GM23338 (cell line): ENCODE results near the gene POLE4. TPM values are rescaled to one million over a fixed set of nuclear protein-coding genes. Genes with fewer than 3 reads are reported as not detected.

Experiments
- ATAC-seq: fragments of 200-7000 bp; cut with Tn5 transposase; 3 replicates; pipeline ENCODE4 v1.9.1; 2020
- DNase-seq: peaks from one replicate; pipeline ENCODE4 v3.0.0-alpha.2; 2015; ENCODE audit warnings: low spot score
- H2AFZ ChIP-seq: fragments of 200-600 bp; sonication (generic); 2 replicates; pipeline ENCODE4 v1.8.0; 2016; ENCODE audit warnings: antibody characterized with exemption, mild to moderate bottlenecking, moderate library complexity
- H3F3A ChIP-seq: fragments of 200-600 bp; sonication (generic); replicated peaks from 2 replicates; pipeline ENCODE4 v1.8.0; 2017; ENCODE audit warnings: antibody characterized with exemption, mixed run types, low read depth
- H3K27ac ChIP-seq: fragments of 200-600 bp; sonication (generic); 2 replicates; pipeline ENCODE4 v1.6.1; 2016; ENCODE audit warnings: low read depth
- H3K27me3 ChIP-seq: fragments of 200-600 bp; sonication (generic); 2 replicates; pipeline ENCODE4 v1.8.0; 2016; ENCODE audit warnings: mild to moderate bottlenecking, mixed run types, moderate library complexity; ENCODE audit not compliant: insufficient read depth
- H3K36me3 ChIP-seq: fragments of 200-600 bp; sonication (generic); 2 replicates; pipeline ENCODE4 v1.8.0; 2016; ENCODE audit warnings: mild to moderate bottlenecking; ENCODE audit not compliant: insufficient read depth
- H3K4me1 ChIP-seq: fragments of 200-600 bp; sonication (generic); 2 replicates; pipeline ENCODE4 v1.8.0; 2016; ENCODE audit warnings: mild to moderate bottlenecking, moderate library complexity; ENCODE audit not compliant: insufficient read depth
- H3K4me2 ChIP-seq: fragments of 200-600 bp; sonication (generic); 2 replicates; pipeline ENCODE4 v1.7.1; 2017; ENCODE audit warnings: mixed run types
- H3K4me3 ChIP-seq: fragments of 200-600 bp; sonication (generic); 2 replicates; pipeline ENCODE4 v1.6.1; 2016; ENCODE audit warnings: mixed run types
- H3K79me2 ChIP-seq: fragments of 200-600 bp; sonication (generic); replicated peaks from 2 replicates; pipeline ENCODE4 v1.8.0; 2017; ENCODE audit warnings: mild to moderate bottlenecking; ENCODE audit not compliant: insufficient read depth
- H3K9me2 ChIP-seq: fragments of 200-600 bp; sonication (generic); 2 replicates; pipeline ENCODE4 v1.8.0; 2017; ENCODE audit not compliant: insufficient read depth
- H4K20me1 ChIP-seq: fragments of 200-600 bp; sonication (generic); replicated peaks from 2 replicates; pipeline ENCODE4 v1.8.0; 2017; ENCODE audit warnings: mild to moderate bottlenecking; ENCODE audit not compliant: insufficient read depth
- H3K27ac Mint-ChIP-seq: 2 replicates; pipeline ENCODE4 v1.8.0; 2020; ENCODE audit warnings: inconsistent platforms, mild to moderate bottlenecking, moderate library complexity, mixed read lengths
- H3K27me3 Mint-ChIP-seq: 3 replicates; pipeline ENCODE4 v1.8.0; 2022; ENCODE audit warnings: low read depth, mild to moderate bottlenecking, moderate library complexity, mixed read lengths, inconsistent platforms; ENCODE audit not compliant: insufficient read depth, poor library complexity
- H3K36me3 Mint-ChIP-seq: 3 replicates; pipeline ENCODE4 v1.8.0; 2021; ENCODE audit warnings: low read depth, mild to moderate bottlenecking, inconsistent platforms, moderate library complexity, mixed read lengths
- H3K4me1 Mint-ChIP-seq: 3 replicates; pipeline ENCODE4 v1.8.0; 2020; ENCODE audit warnings: mild to moderate bottlenecking, inconsistent platforms, mixed read lengths
- H3K4me3 Mint-ChIP-seq: 3 replicates; pipeline ENCODE4 v1.8.0; 2021; ENCODE audit warnings: moderate library complexity, mild to moderate bottlenecking, inconsistent platforms, mixed read lengths
- H3K9me3 Mint-ChIP-seq: 3 replicates; pipeline ENCODE4 v1.8.0; 2020; ENCODE audit warnings: moderate library complexity, mild to moderate bottlenecking, inconsistent platforms, mixed read lengths
- EZH2 ChIP-seq: fragments of 200-600 bp; sonication (generic); IDR thresholded peaks from one replicate; pipeline ENCODE4 v1.8.0; 2017; ENCODE audit warnings: antibody characterized with exemption, mild to moderate bottlenecking, low read depth; ENCODE audit not compliant: unreplicated experiment
- EZH2phosphoT487 ChIP-seq: fragments of 200-600 bp; sonication (generic); IDR thresholded peaks from one replicate; pipeline ENCODE4 v1.8.1; 2018; ENCODE audit warnings: antibody characterized with exemption; ENCODE audit not compliant: unreplicated experiment
- JUNB ChIP-seq: IDR thresholded peaks from one replicate; pipeline ENCODE4 v1.6.1; 2016; ENCODE audit warnings: antibody characterized with exemption; ENCODE audit not compliant: unreplicated experiment
- NANOG ChIP-seq: IDR thresholded peaks from 2 replicates; pipeline ENCODE4 v1.6.1; 2016; ENCODE audit warnings: antibody characterized with exemption, borderline replicate concordance
- ZNF331 ChIP-seq: fragments of 250-450 bp; sonication (Bioruptor Pico); IDR thresholded peaks from 2 replicates; pipeline ENCODE4 v1.5.0; 2020; ENCODE audit warnings: low read depth, mild to moderate bottlenecking, moderate library complexity
- ZNF462 ChIP-seq: fragments of 250-450 bp; sonication (Bioruptor Pico); IDR thresholded peaks from 2 replicates; pipeline ENCODE4 v1.5.0; 2020; ENCODE audit warnings: mild to moderate bottlenecking, moderate library complexity
- polyA plus RNA-seq: library from polyadenylated mRNA; unstranded; fragments of >200 nt; fragmentation: Nextera tagmentation; extraction: Ambion mirVana; gene quantifications from 2 replicates; pipeline ENCODE4 v1.2.1, GENCODE V29; 2016
- total RNA-seq: library from RNA; depleted of rRNA; stranded (reverse); fragments of >200 nt; shearing (Covaris generic); gene quantifications from 2 replicates; pipeline ENCODE4 v1.2.3, GENCODE V29; 2014
- TF ChIP-seq, protein P1 (sequence below): IDR thresholded peaks from 2 replicates; pipeline ENCODE4 v1.6.1; 2016; ENCODE audit warnings: antibody characterized with exemption

POLE4 gene
- total and polyA plus RNA-seq, 2 experiments from 2014 or later, result 24.4 to 105 TPM

DNA sequence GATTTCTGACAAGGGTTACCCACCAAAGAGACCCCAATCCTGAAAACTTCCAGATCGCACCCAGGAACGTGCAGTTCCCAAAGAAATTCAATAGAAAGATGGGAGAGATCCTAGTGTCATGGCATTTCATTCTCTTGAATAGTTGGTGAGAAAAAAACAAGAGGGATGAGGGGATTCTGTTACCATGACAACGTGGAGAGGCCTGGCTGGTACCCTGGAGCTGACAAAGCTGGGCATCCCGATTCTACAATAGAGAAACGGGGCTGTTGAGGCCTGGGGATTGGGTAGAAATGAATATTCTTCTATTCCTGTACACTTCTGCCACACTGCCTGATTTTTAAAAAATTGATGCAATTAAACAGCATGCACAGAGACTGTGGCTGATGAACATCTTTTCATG, 41.0 kb downstream of the POLE4 start:
- no peak for DNase-seq
- Mint-ChIP-seq H3K27me3 (no peaks in the 10 kb centered on the region), H3K36me3 (peaks cover 20% of the 10 kb centered on the region; the same call in 2 of the 3 replicates), H3K4me1 (peaks cover 10% of the 10 kb centered on the region), H3K27ac (no peak overlapping the region), H3K9me3 (peaks cover 18% of the 10 kb centered on the region; the same call in 2 of the 3 replicates), H3K4me3 (no peak overlapping the region)
- Histone ChIP-seq H3K36me3 (no peaks in the 10 kb centered on the region), H3F3A (no peaks in the 10 kb centered on the region), H3K27ac (no peak overlapping the region), H3K27me3 (no peaks in the 10 kb centered on the region), H3K79me2 (no peaks in the 10 kb centered on the region), H3K9me2 (peaks cover 8% of the 10 kb centered on the region; the same call in 1 of the 2 replicates), H3K4me2 (no peak overlapping the region), H3K4me1 (peaks cover 3% of the 10 kb centered on the region; the same call in 1 of the 2 replicates), H2AFZ (no peak overlapping the region), H4K20me1 (no peaks in the 10 kb centered on the region), H3K4me3 (no peak overlapping the region)
- ATAC-seq, result no peak
- no peak for TF ChIP-seq NANOG
- TF ChIP-seq ZNF331, result no peak
- TF ChIP-seq EZH2, result no peak
- no peak for TF ChIP-seq JUNB
- no peak for TF ChIP-seq EZH2phosphoT487
- TF ChIP-seq, protein P1, sequence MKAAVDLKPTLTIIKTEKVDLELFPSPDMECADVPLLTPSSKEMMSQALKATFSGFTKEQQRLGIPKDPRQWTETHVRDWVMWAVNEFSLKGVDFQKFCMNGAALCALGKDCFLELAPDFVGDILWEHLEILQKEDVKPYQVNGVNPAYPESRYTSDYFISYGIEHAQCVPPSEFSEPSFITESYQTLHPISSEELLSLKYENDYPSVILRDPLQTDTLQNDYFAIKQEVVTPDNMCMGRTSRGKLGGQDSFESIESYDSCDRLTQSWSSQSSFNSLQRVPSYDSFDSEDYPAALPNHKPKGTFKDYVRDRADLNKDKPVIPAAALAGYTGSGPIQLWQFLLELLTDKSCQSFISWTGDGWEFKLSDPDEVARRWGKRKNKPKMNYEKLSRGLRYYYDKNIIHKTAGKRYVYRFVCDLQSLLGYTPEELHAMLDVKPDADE, result no peak
- no peak for TF ChIP-seq ZNF462 (CRISPR knock-in tag)
